ENCODE results near the gene POU6F2. TPM values are rescaled to one million over a fixed set of nuclear protein-coding genes. Genes with fewer than 3 reads are reported as not detected.
"Not testable (repeated sequence)": the region's sequence is repeated elsewhere in the genome, so short reads cannot be mapped to it uniquely, and the experiment has no call there.

The POU6F2 gene
- total RNA-seq, 2 donors from 2014 or later: not detected

DNA sequence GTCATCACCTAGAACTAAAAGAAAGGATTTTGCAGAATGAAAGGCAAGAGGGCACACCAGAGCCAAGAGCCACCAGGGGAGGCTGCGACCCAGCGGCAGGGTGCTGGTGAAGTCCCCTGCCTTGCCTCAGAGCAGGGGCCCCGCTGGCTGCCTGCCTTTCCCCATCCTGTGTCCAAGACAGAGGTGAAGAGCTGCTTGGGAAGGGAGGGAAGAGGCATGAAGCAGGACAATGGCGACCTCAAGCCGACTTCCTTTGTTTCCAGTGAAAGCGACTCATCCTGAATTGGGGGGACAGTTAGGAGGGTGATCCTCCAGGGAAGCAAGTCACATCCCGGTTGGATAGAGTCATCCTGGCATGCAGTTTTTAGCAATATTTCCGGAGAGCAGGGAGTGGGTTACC is 333.0 kb downstream of the POU6F2 start:
- intact Hi-C loops (cut with DNase I, micrococcal nuclease): no loop called here
- ATAC-seq (no peak), DNase-seq (no peak)

DNA sequence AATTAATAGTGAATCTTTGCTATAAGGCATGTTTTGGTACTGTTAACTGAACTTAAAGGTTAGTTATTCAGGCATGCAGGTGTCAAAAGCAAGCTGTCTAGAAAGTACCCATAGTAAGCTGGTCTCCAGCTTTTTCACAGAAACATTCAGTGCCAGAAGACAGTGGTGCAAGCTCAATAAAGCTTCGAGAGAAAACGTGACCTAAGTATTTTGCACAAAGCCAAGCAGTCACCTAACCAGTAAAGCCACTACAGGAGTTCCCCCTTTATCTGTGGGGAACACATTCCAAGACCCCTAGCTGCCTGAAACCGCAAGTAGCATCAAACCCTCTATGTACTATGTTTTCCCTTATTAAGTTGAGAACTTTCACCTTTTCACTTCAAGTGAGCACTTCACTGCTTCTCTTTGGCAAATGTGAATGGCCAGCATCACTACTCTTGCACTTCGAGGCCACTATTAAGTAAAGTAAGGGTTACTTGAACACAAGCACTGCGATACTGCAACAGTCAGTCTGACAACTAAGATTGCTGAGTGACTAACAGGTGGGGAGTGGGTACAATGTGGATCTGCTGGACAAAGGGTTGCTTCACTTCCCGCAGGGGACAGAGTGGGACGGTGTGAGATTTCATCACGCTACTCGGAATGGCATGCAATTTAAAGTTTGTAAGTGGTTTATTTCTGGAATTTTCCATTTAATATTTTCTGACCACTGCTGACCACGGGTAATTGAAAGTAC is 334.7 kb downstream of the POU6F2 start:
- ATAC-seq (no peak), DNase-seq (no peak)
- intact Hi-C loops (cut with DNase I, micrococcal nuclease): no loop called here

DNA sequence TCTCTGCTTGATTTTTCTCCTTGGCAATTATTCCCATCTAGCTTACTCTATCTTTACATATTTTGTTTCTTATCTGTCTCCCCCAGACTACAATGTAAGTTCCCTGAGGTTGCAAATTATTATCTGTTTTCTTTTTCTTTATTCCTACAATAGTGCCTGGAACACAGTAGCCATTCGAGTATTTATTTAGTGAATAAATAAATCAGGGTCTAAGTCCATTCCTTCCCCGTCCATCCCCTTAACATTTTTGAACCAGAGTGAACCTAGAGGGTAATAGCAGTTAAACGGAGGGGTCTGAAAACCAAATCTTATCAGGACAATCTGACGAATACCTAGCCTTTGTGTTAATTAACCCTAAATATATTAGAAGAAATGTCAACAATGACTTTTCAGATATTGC is 335.7 kb downstream of the POU6F2 start:
- no peak for ATAC-seq
- intact Hi-C loops (cut with DNase I, micrococcal nuclease): no loop called here
- DNase-seq: no peak

DNA sequence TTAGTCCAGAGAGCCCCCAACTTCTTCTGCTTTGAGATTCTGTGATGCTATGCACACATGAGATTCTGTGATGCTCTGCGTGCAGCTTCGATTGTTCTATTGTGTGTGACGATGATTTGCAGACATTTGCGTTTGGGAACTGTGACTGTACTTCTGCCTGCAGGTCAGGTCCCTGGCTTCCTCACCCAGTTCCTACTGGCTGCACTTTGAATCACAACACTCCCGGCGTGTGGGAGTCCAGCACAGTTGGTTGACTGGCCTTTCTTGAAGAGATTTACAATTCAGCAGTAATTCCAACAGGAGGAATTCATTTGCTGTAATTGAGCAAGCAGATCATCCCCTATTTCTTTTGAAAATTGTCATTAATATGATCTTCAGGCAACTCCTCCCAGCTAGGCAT is 336.3 kb downstream of the POU6F2 start:
- DNase-seq (no peak), ATAC-seq (no peak)
- intact Hi-C loops (cut with DNase I, micrococcal nuclease): no loop called here

DNA sequence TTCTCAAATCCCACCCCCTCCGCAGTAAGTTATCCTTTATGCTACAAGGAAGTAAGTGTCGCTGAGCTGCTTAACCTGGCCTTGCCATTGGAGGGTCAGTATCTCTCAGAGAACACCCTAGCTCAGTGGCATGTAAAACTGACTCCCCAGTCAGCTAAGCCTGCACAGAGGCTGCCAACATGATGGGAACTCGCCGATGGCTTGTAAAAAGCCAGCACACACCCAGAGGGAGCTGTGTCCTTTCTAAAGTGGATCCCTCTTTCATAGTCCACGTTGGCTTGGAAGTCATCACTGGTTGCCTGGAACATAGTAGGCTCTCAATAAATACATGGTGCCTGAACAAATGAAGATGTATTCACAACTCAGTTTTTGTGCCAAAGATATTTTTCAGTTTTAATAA is 339.4 kb downstream of the POU6F2 start:
- no peak for DNase-seq
- intact Hi-C loops (cut with DNase I, micrococcal nuclease): no loop called here
- no peak for ATAC-seq

DNA sequence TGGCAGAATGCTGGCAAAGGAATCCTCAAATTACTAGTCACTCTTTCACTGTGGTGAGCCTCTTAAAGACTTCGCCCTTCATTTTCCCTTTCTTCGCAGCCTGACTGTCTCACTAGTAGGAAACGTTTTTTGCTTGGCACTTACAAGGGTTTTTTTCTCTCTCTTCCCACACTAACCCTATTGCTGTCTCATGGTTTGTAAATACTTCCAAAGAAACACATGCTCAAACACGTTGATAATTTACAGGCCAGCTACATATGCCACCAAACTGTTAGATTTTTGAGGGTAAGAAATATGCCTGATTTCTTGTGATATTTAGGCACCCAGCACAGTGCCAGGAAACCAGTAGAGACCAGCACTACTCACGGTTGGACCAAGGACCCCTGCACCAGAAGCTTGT is 340.2 kb downstream of the POU6F2 start:
- DNase-seq (no peak), ATAC-seq (no peak)
- intact Hi-C loops (cut with DNase I, micrococcal nuclease): no loop called here

DNA sequence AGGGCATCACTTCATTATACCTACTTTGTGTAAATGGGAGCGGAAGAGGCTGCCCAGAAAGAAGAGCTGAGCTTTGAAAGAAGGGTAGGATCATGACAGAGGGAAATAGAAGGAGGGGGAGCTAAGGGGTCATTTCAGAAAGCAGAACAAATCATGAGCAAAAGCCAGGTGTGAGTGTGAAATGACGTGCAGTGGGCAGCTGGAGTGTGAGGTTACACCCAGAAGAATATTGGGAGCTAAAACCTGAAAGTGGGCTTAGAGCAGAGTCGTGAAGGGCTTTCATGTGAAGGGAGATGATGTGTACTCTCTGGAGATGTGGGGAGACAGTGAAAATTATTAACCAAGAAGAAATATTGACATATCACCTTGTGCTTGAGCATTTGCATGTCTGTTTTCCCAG is 343.5 kb downstream of the POU6F2 start:
- ATAC-seq (no peak), DNase-seq (no peak)
- intact Hi-C loops (cut with DNase I, micrococcal nuclease): no loop called here

DNA sequence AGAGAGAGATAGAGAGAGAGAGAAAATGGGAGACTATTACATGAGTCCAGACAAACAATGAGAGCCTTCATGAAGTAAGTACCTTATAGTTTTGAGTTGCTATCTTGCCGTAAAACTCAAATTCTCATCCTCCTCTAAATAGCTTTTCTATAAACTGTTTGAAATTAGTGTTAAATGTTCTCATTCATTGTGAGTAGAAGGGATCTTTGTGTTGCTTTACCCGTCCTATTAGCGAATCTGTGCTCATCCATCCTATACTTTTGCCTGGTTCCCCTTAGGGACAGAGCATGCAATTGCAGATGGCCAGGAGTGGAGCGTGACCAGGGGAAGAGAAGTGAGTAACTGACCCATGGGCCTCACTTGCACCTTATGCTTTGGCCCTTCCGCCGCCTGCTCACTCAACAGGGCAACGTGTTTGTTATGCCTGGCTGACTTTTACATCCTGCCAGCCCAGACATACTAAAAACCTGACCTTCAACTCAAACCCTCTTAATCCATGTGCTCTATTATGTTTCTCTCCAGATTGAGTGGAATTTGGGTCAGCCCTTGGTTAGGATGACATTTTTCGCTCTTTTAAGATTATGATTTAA is 344.3 kb downstream of the POU6F2 start:
- no peak for ATAC-seq
- intact Hi-C loops (cut with DNase I, micrococcal nuclease): no loop called here
- DNase-seq: no peak

DNA sequence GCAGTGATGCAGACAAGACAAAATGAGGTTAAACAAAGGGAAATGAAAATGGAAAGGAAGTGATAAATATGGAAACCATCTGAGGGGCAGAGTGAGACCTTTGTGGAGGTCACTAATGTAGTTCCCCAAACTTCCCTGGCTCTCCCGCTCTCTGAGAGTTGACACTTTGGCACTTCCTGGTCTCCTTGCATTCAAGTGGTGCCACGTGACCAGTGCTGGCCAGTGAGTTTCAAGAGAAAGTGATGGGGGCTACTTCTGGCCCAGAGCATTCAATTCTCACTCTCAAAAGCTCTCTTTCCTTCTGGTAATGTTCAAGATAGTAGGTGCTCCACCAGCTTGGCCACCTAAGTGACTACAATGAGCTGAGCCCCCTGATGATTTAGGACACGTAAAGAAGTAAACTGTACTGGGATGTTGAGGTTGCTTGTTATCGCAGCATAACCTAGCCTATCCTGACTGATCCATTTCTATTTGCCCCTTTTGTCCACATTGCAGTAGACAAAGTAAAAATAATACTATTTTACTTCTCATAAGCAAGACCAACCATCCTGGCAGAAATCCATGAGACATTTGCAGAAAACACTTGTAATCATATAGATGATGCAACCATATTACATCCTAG is 346.5 kb downstream of the POU6F2 start:
- DNase-seq (no peak), ATAC-seq (no peak)
- intact Hi-C loops (cut with DNase I, micrococcal nuclease): no loop called here

DNA sequence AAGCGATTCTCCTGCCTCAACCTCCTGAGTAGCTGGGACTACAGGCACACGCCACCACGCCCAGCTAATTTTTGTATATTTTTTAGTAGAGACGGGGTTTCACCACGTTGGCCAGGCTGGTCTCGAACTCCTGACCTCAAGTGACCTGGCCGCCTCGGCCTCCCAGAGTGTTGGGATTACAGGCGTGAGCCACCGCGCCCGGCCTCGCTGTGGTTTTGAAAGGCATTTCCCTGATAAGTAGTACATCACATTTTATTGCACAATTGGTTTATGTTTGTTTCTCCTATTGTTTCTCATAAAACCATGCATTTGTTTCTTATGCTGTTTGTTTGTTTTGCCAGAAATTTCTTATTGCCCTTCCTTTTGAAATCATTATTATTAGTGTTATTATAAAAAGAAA is 353.9 kb downstream of the POU6F2 start:
- ATAC-seq; intact Hi-C loops (cut with DNase I, micrococcal nuclease); DNase-seq: not testable (repeated sequence)

DNA sequence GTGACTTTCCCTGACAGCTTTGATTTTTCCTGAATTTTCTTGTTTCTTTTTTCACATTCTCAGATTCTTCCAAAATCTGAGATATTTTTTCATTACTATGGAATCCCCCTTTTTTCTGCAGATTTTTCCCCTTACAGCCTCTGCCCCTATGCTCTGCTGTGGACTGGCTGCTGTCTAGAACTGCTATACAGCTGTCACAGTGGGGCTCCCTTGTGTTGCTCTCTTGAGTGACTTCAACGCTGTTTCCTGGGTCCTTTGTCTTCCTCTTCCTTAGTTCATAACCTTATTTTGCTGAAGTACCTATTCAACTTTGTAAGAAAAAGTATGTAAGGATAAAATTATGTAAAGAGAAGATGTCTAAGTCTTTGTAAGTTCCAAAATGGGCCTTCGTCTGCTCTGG is 354.4 kb downstream of the POU6F2 start:
- ATAC-seq (no peak), DNase-seq (no peak)
- intact Hi-C loops (cut with DNase I, micrococcal nuclease): no loop called here

DNA sequence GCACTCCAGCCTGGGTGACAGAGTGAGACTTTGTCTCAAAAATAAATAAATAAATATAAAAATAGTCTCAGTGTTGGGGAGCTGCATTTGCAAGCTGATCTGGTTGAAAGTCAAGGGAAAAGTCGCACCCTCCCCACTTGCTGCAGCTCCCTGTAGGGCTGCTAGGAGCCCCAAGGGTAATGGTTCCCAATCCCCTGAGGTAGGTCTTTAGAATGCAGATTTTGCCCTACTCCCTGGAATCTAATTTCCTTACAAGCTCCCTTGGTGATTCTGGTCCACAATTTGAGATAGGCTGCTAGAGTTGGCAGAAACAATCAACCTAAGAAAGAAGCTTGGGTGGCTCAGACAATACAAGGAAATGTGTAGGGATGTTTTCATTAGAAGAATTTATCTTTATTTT is 356.0 kb downstream of the POU6F2 start:
- intact Hi-C loops (cut with DNase I, micrococcal nuclease): no loop called here
- ATAC-seq (no peak), DNase-seq (no peak)

DNA sequence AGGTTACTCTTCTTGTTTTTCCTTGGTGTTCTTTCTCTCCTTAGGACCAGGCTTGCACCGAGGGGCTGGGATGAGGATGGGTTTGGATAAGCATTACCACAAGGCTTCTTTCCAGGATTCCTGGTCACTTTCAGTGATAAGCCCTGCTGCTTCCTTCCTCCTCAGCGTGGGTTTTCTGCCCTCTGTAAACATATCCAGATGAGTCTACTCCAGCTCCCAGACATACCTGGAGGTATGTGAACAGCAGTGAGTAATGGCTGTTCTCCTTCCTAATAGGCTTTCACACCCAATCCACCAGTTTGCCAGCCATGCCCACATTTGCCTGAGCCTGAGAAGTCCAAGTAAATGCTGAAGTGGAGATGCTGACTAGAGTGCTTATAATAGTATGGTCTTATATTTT is 358.7 kb downstream of the POU6F2 start:
- ATAC-seq (no peak), DNase-seq (no peak)
- intact Hi-C loops (cut with DNase I, micrococcal nuclease): no loop called here

DNA sequence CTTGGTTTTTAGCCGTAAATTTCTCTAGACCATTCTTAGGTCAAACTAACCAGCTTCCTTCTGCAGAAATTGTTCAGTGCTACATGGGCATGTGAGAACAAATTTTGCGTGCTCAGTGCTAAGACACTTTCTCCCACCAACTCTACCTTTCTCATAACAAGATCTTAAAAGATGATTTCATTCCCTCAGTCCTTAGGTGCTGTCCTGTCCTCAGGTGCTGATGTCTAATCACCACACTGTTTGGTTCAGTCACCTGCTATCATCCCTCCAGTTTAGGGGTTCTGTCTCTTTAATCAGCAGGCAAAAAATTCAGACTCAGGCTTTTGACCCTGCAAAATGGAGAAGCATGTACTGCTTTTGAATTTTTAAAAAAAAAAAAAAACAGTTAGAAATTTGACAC is 361.0 kb downstream of the POU6F2 start:
- intact Hi-C loops (cut with DNase I, micrococcal nuclease): no loop called here
- ATAC-seq: no peak
- no peak for DNase-seq

DNA sequence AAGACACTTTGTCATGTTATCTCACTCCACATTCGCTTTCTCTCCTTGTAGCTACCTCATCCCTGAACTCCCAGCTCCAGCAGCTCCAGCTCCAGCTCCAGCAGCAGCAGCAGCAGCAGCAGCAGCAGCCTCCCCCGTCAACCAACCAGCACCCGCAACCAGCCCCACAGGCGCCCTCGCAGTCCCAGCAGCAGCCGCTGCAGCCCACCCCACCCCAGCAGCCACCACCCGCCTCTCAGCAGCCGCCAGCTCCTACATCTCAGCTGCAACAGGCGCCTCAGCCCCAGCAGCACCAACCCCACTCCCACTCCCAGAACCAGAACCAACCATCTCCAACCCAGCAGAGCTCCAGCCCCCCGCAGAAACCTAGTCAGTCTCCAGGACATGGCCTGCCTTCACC is 361.9 kb downstream of the POU6F2 start:
- no peak for ATAC-seq
- DNase-seq: no peak
- intact Hi-C loops (cut with DNase I, micrococcal nuclease): no loop called here

DNA sequence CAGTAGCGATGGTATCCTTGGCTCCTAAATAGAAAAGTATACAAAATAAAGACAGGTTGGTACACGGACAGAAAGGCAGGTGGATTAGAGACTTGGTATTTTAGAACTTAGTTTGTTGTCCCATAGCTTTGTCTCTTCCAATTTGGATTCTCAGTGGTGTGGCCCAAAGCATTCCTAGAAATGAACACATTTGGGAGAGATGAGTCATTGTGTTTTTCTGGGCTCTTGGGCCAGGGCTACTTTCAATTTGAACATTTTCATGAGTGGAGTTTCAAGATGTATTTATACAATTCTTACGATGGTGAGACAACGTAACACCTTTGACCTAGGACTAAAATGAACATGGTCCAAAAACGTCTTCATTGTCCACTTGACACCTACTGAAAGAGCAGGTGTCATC is 363.4 kb downstream of the POU6F2 start:
- intact Hi-C loops (cut with DNase I, micrococcal nuclease): no loop called here
- DNase-seq: no peak
- ATAC-seq: no peak

DNA sequence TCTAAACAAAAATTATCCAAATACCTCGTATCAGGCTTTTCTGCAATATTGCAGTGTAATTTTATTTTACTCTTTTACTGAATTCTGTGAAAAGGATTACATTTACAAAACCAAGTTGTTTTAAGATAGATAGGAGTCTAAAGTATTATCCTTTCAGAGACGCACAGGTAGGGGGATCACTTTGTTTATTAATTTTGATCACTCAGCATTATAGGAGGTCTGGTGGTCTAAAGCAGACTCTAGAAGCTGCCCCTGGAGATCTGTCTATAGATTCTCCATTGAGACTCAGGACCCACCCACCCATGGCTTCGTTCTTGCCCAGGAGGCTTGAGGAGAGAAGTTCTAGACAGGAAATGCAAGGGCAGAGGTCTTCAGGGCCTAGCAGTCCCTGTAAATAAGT is 365.1 kb downstream of the POU6F2 start:
- DNase-seq (no peak), ATAC-seq (no peak)
- intact Hi-C loops (cut with DNase I, micrococcal nuclease): no loop called here

DNA sequence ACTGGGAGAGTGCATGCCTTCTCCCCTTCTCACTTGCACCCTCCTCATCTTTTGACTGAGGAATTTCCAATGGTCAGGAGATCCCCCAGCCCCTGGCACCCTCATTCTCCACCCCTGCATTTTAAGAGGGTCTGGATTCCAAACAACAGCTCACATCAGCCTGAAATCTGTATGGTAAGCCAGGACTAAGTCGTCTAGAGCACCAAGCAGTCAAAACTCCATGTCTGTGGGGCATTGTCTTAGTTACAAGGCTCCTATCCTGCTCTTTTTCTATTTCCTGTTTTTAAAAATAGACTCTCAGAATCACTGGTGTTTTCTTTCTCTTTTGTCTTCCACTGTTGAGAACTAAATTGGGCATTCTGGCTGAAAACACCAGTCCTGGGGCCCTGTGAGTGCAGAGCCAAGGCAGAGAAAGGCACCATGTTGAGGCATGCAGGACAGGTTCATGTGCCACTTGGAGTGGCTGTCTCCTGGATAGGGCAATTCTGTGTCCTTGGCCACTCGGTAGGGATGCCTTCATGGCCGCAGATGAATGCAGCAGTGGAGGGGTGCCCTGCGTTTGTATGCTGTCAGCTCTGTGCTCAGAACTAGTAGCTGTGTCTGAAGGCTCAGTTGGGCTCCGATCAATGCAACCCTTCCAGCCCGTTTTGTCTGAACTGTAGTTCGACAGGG is 371.9 kb downstream of the POU6F2 start:
- no peak for DNase-seq
- intact Hi-C loops (cut with DNase I, micrococcal nuclease): no loop called here
- ATAC-seq: no peak

DNA sequence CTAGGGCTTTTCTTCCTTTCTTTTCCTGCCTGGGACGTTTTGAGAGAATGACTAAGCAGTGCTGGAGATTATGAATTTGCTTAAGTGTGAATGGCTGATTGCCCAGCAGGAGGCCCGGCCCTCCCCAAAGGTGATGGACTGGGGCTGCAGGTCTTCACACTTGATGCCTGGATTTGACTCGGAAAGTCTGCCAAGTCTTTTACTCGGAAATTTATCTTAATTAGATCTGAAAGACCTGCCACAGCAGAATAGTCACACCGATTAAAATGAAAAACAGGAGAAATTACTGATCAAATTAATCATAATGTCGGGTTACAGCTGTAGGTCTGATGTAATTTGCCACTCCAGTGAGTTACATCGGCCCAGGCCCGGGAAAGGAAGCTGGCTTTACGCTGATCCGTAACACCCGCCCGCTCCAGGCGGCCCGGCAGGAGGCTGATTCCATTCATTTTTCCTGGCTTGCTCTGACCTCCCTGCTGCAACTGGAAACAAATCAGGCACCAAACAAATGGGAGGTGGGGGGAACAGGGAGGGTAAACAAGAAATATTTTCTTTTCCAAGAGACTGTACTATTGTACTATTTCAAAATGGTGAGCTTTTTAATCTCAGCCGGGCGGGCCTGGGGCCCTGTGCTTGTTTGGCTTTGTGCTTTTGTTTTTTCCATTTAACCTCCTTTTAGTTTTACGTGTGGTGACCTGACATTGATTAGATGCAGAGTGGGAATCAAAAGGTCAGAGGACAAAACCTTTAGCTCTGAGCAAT is 376.1 kb downstream of the POU6F2 start:
- ATAC-seq (no peak), DNase-seq (peak in 1 of 2 donors; percentile 5)
- intact Hi-C loops (cut with DNase I, micrococcal nuclease): no loop called here

Measured in left colon (tissue), 2 donors.